Measurements from ENCODE around the gene SECISBP2. TPM values are rescaled to one million over a fixed set of nuclear protein-coding genes. Genes with fewer than 3 reads are reported as not detected.

SECISBP2 gene
- polyA plus RNA-seq, 1 of the 3 experiments (the other 2 are of a cell fraction): 21.2 TPM

- TF ChIP-seq GATA2 (CRISPR knock-in tag; IDR thresholded peaks at IDR 0.05) (peak; percentile 91), REST (IDR thresholded peaks at IDR 0.05; ENCODE audit: low read depth, low read length) (no peak), TEAD4 (IDR thresholded peaks at IDR 0.05; ENCODE audit: borderline replicate concordance, insufficient read depth) (no peak), ELF1 (IDR thresholded peaks at IDR 0.05) (no peak), FOXM1 (IDR thresholded peaks at IDR 0.05; ENCODE audit: low read depth) (no peak), MEF2A (IDR thresholded peaks at IDR 0.05; ENCODE audit: borderline replicate concordance, low read depth) (no peak), RXRA (IDR thresholded peaks at IDR 0.05; ENCODE audit: borderline replicate concordance, low read depth) (no peak), NFIC (IDR thresholded peaks at IDR 0.05; ENCODE audit: borderline replicate concordance) (no peak), MXI1 (IDR thresholded peaks at IDR 0.05; ENCODE audit: low read depth, low read length) (peak; percentile 87; the same call in 1 of the 2 replicates), USF2 (IDR thresholded peaks at IDR 0.05; ENCODE audit: borderline replicate concordance, low read depth, low read length) (no peak), SMC3 (IDR thresholded peaks at IDR 0.05; ENCODE audit: low read depth, low read length) (no peak), FOXJ3 (CRISPR knock-in tag; IDR thresholded peaks at IDR 0.05) (no peak), IRF3 (IDR thresholded peaks at IDR 0.05; ENCODE audit: low read depth, low read length) (no peak), CTCF (IDR thresholded peaks at IDR 0.05) (no peak), FOSL2 (IDR thresholded peaks at IDR 0.05; ENCODE audit: borderline replicate concordance, low read depth) (no peak), TCF12 (IDR thresholded peaks at IDR 0.05) (no peak), JUND (IDR thresholded peaks at IDR 0.05) (no peak), EP300 (IDR thresholded peaks at IDR 0.05; ENCODE audit: borderline replicate concordance in 1 of 2, low read depth in 1 of 2, low read length in 1 of 2) (peak in 1 of 2 experiments; percentile 68; a peak in 2 of 4 replicates), TAF1 (IDR thresholded peaks at IDR 0.05; ENCODE audit: borderline replicate concordance, low read depth, low read length) (no peak), GABPA (IDR thresholded peaks at IDR 0.05; ENCODE audit: low read depth) (no peak), RFX5 (IDR thresholded peaks at IDR 0.05; ENCODE audit: low read length) (no peak)
Measured at GRCh38 chr9:89330513-89330912, 12.2 kb downstream of the SECISBP2 start (continued).
